NCI-H446 treated with DMSO at 0.1 percent for 48 hours (cell line): Measurements from ENCODE around the gene MAP2K2.
"Not testable (repeated sequence)": the region's sequence is repeated elsewhere in the genome, so short reads cannot be mapped to it uniquely, and the experiment has no call there.

Experiments used
- DNase-seq: peaks from one replicate; lab custom pipeline; 2025; lab: John Stamatoyannopoulos, UW

Gene MAP2K2

DNA sequence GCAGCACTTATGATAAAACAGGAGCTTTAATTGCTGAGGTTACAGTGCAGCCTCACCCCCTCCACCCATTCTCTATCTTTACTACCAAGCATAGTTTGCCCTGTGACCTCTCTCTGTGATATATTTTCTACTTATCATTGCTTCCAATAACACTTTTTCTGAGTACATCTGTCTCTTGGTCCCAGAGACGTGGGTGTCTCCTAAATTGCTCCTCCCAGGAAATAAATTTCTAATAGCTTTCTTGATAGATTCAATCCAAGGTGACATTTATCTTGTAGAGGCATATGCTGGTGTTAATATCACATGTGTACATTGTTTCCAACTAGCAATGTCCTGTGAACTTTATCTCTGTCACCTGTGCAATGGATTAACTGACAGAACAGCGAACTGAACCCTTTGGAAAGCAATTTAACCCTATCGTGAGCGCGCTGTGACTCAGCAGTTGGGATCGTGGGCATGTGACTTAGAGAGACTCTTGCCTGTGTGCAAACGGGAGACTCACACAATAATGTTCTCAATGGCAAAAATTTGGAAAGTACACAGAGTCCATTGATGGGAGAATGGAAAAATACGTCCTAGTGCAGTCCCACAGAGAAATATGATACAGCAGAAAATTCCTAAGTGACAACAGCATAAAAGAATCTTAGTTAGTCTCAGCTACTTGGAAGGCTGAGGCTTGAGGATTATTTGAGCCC, 7.0 kb upstream of the MAP2K2 start:
- DNase-seq: no peak

DNA sequence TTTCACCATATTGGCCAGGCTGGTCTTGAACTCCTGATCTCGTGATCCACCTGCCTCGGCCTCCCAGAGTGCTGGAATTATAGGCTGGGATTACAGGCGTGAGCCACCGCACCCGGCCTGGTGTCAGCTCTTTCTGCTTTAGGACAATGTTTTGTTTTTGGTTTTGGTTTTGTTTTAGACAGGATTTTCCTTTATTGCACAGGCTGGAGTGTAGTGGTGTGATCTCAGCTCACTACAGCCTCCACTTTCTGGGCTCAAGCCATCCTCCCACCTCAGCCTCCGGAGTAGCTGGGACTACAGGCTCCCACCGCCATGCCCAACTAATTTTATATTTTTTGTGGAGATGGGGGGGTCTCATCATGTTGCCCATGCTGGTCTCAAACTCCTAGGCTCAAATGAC, 5.1 kb upstream of the MAP2K2 start:
- DNase-seq: not testable (repeated sequence)

DNA sequence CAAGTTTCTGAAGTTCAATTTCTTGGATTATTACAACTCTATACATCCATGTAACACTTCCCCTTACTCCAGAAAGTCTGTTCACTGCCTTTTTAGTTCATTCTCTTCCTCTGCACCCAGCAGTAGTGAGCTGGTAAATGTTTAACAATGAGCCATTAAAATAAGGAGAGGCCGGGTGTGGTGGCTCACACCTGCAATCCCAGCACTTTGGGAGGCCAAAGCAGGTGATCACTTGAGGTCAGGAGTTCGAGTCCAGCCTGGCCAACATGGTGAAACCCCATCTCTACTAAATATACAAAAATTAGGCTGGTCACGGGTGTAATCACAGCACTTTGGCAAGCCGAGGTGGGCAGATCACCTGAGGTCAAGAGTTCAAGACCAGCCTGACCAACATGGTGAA, 3.4 kb upstream of the MAP2K2 start:
- not testable (repeated sequence) for DNase-seq

DNA sequence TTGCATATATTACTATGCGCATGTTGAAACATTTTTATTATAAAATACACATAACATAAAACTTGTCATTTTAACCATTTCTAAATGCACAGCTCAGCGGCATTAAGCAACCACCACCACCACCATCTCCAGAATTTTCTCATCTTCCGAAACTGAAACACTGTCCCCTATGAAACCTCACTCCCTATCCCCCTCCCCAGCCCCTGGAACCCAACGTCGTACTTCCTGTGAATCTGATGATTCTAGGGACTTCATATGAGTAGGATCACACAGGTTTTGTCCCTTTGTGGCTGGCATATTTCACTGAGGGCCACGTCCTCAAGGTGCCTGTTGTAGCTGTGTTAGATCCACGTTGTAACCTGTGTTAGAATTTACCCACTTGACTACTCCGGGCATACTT, 716 bp upstream of the MAP2K2 start:
- DNase-seq: no peak

DNA sequence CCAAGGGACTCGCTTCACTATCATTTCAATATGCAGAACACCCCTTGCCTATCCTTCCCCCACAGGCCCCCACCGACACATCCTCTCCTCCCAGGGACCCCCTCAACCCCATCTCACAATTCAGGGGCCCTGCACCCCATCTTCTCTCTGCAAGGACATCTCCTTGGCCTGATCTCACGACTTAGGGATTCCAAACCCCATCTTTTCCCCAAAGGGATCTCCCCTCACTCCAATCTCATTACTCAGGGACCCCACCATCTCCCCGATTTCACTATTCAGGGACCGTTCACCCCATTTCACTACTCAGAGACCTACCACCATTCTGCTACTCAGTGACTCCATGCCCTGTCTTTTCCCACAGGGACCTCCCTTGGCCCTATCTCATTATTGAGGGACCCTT, 1.4 kb downstream of the MAP2K2 start:
- DNase-seq: no peak

DNA sequence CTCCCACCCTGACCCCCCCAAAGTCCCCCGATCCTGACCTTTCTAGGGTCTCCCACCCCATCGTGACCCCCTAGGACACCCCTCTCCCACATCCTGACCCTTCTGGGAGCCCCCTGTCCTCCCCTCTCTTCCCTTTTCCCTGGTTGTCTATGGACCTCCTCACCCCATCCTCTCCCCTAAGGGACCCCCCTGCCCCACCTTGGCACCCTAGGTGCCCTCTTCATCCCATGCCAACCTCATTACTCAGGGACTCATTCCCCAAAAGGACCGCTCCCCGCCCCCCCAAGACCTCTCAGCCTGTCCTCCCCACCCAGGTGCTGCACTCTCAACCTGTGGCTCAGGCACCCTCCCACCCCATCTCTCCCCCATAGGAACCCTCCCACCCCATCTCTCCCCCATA, 2.1 kb downstream of the MAP2K2 start:
- DNase-seq: no peak

DNA sequence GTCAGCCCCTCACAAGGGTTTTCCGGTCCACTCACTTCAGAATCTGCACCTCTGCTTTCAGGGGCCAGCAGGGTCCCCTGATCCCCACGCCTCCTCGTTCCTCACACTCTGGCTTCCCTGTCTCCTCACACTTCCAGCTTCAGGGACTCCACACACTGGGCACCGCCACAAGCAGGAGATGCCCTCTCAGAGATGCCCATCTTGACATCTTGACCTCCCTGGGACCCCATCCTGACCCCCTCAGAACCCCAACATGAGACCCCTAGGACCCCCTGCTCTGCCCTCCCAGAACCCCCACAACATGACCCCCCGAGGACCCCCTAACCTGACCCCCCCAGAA, 2.7 kb downstream of the MAP2K2 start:
- no peak for DNase-seq

DNA sequence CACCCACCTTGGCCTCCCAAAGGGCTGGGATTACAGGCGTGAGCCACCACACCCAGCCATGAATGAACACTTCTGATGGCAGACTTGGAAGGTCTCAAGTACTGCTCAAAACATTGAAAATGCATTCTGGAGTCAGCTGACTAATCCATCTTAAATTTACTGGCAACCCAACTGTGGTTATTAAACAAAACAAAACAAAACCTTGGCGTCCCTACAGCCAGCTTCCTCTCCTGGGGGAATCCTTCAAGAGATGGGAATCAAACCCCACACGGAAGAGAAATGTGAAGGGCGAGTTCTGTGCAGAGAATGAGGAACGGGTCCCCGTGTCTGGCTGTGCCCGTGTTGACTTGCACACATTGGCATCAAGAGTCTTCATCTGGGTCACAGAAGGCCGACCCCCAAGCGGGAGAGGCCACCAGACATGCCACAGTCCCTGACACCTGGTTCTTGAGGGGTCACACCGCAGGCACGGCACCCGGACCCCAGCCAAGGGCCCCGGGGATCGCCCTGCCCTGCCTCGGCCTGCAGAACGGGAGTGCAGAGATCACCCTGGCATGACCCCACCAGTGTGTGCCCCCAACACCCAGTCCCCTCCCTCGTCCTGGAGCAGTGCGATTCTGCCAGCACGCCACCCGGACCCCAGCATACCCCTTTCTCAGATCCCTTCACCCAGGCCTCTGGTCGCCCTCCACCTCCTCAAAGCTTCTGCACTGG, 3.2 kb downstream of the MAP2K2 start:
- no peak for DNase-seq

DNA sequence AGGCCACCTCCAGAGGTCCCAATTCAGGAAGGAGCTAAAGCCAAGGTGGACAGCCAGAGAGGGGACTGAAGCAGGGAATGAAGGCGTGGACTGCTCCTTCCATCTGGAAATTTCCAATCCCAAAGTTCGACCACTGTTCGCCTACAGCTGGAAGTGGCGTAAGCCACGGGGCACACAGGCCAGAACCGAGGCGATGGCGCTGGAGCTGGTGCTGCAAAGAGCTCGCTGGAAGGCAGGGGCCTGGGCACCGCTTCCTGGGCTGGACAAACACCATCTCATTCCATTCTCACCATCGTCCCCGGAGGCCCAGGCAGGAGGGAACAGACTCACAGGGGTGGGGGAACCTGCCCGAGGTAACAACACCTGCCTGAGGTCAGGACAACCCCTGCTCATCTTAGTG, 4.2 kb downstream of the MAP2K2 start:
- no peak for DNase-seq

DNA sequence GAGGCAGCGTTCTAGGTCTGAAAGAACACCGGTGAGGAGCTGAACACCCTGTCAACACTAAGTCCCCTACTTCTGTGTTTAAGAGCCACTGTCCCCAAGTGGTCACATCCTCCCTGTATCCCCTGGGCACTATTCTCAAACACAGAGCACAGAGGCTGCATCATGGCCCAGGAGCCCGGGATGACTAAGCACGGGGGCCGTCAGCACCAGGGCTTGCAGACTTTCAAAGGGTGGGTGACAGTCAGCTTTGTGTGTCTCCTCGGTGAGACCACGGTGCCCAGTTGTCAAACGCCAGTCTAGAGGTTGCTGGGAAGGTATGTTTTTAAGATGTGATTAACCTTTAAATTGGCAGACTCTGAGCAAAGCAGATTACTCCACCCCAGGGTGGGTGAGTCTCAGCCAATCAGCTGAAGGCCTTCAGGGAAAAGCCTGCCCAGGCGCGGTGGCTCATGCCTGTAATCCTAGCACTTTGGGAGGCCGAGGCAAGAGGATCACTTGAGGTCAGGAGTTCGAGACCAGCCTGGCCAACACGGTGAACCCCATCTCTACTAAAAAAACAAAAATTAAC, 8.0 kb downstream of the MAP2K2 start:
- DNase-seq: no peak

DNA sequence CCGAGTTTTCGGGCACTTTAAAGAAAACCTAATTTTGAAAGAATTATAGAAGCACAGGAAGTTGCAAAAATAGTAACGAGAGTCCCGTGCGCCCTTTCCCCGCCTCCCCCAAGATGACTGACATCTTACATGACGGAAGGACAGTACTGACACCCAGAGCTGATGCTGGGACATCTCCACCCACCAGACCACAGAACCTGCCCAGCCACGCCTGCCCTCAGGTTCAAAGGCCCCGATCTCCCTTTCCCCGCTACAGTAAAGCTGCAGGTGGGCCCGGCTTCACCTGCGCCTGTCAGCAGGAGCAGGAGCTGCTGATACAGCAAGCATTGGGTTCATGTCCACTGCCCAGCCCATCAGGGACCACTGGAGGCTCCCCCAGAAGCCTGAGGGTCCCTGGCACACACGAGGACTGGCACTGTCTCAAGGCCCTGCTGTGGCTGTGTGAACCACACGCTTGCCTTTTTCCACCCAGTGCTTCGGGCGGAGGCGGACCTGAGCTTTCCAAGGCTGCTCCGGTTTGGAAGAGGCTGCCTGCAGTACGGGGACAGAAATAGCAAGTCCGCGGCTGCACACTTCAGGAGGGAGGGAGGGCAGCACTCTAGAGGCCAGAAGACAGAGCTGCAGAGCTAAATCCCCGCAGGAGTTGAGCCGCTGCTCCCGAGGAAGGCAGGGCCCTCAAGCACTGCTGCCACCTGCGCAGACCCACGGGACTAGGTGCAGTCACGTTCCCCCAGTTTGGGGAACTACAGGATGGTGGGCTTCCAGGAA, 8.7 kb downstream of the MAP2K2 start:
- no peak for DNase-seq

DNA sequence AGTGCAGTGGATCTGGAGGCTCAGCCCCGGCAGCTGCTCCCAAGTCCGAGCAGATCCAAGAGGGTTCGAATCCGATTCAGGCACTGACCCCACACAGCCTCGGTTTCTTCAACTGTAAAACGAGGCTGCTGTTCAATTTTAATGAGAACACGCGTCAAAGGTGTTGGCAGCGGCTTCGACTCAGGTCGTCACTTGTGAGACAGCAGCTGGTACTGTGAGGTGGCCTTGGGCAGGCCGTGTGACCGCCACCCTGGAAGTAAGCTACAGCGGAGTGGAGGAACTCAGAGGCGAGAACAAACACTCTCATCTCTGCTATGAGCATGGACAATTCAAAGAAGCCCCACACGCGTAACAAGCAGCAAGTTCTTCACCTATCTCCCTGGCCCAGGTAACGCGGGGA, 9.7 kb downstream of the MAP2K2 start:
- DNase-seq: no peak

DNA sequence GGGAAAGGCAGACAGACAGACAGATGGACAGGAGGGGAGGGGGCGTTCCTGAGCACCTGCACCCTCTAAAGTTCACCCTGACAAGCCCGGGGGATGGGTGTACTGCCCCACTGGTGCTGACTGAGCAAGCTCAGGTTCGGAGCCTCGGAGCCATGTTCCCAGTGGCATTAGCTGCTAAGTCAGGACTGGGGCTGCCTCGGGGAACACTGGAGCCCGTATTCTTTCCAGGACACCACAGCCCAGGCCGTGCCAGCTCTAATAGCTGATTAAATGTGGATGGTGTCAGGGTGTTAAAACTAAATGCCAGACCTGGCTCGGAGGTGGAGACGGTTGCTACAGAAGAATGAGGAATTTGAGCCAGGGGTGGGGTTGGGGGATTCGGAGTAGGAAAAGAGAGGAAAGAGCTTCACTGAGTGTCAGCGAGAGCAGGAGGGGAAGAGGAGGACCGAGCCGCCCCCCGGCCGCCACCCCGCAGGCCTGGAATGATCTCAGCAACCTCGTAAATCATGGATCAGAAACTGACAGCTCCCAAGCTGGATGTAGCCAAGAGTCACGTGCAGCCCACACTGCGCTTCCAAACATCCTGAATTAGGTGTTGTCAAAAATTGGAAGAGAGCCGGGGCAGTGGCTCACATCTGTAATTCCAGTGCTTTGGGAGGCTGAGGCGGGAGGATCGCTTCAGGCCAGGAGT, 10.4 kb downstream of the MAP2K2 start:
- no peak for DNase-seq

DNA sequence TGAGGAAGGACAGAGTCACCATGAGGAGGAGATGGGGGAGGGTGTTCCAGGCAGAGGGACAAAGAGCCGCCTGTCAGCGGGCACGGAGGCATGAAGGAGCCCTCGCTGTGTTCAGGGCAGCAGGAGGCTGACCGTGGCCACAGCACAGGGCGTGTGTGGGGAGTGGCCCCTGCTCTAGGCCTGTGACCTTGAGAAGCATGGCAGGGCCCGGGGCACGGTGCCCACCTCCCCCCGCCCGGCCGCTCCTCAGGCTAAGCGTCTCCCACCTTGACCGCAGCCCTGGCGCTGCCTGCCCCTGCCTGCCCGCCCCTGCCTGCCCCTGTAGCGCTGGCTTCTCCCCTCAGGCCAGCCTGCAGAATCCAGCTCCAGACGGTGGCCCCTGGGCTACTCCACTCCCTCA, 11.6 kb downstream of the MAP2K2 start:
- DNase-seq: no peak

DNA sequence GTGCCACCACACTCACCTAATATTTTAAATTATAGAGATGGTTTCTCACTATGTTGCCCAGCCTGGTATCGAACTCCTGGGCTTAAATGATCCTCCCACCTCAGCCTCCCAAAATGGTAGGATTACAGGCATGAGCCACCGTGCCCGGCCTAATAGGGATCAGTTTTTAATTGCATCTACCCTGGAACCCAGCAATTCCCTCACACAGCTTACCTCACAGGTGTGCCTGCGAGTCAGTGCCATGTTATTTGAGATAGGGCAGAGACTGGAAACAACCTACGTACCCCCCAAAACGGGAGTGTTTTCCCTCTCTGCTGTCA, 14.3 kb downstream of the MAP2K2 start:
- no peak for DNase-seq

DNA sequence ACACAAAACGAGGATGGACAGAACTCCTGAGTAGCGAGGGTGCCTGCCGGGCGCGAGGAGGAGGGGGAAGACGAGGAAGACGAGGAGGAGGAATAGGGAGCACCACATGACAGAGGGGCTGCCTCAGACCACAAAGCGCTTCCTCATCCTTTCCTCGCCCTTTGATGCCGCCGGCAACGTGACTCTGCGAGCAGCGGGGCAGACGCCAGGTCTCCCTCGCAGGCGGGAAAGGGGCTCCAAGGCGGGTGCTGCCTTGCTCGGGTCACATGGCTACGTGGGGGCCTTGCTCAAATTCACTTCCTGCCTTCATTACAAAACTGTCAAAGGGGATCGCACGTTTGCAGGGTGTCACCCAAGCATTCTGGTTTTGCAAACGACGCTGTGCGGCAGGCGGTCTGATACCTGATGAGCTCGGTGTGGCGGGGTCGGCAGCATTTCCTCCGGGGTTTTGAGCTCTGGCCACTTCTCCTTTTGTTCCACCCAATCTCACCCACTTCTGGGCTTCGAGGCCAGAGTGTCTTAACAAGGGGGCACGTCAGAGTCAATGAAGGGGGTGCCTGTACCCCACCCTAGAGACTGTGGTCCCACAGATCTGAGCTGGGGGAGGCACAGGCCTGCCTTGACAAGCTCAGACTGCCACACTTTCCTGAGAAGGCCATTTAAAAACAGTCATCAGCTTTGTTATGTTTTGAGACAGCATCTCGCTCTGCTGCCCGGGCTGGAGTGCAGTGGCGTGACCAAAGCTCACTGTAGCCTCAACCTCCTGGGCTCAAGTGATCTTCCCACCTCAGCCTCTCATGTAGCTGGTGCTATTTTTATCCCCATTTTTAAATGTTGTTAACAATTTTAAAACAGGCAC, 14.9 kb downstream of the MAP2K2 start:
- no peak for DNase-seq

DNA sequence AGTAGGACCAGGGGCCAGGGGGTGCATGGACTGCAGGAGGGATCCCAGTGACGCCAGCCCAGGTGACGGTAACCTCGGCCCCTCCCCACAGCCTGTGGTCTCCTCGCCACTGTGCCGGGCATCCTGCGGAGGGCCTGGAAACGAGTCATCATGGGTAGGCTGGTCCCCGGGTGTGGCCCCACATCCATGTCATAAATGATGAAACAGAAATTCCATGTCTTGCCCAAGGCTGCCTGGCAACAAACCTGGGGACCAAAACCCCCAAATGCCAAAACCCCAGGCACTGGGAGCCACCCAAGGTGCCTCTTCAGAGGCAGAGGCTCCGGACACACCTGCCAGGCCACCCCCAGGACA, 20.9 kb downstream of the MAP2K2 start:
- DNase-seq: no peak

DNA sequence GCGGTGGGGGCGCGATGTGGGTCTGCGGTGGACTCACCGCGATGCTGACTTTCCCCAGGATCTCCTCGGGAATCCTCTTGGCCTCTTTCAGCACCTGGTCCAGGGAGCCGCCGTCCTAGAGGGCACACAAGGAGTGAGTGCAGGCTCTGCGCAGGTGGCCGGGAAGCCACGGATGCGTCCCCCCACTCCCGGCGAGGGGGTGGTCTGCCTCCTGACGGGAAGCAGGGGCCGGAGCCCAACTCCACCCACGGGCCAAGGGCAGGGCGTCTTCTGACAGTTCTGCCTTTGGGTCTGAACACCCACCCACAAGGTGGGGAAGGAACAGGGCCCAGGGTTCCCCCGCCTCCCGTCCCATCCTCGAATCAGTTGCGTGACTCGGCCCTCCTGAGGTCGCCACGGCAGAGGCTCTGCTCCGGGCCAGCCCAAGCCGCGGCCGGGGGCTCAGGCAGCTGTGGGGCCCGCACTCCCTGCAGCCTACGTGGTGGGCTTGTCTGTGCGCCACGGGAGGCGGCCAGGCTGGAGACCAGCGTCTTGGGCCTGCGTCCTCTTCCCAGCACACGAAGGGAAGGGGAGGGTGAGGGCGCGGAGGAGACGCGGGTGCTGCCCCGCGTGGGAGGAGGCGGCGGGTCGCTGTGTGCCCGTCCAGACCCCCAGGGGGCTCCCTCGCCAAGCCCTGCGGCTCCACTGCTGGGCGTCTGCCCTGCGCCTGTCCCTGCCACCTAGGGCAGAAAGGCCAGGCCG, 21.4 kb downstream of the MAP2K2 start:
- DNase-seq: no peak

DNA sequence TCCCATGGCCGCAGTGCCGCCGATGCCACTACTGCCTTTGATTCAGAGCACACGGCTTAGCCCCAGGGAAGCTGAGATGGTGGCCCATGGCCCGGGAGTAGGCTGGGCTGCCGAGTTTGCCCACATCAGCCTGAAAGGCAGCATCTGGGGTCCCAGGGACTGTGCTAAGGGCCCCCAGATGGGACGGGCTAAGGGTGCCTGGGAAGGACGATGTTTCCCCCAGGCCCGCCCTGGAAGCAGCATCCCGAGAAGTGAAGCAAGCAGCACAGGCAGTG, 22.5 kb downstream of the MAP2K2 start:
- DNase-seq: no peak

DNA sequence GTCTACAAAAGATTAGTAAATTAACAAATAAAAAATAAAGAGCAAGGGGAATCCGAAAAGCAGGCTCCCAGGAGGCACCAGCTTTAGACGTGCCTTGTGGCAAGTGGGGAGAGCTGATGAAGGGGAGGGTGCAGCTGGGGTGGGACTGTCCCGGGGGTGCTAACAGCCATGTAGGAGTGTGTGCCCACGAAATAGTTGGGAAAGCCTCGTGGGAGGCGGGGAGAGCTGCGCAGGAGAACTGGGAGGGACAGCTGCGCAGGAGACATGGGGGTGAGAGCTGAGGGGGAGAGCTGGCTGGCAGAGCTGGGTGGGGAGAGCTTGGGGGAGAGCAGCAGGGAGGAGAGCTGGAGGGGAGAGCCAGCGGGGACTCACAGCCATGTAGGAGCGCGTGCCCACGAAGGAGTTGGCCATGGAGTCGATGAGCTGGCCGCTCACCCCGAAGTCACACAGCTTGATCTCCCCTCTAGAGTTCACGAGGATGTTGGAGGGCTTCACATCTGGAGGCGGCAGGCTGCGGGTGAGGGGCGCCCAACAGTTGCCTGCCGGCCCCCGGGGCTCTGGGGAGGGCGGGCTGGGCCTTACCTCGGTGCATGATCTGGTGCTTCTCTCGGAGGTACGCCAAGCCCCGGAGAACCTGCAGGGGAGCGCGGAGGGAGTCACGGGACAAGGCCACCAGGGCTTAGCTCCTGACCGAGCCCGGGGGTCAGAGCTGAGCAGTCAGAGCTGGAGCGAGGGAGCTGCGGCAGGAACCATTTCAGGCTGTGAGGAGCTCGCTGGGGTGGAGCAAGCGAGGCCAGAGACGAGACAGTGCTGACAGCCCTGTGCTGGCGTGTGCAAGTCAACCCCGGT, 23.1 kb downstream of the MAP2K2 start:
- DNase-seq: no peak
